ENCODE measurements around the gene TEAD3. TPM values are rescaled to one million over a fixed set of nuclear protein-coding genes. Genes with fewer than 3 reads are reported as not detected.

The TEAD3 gene
- total RNA-seq, 2 experiments from 2014 or later, result not detected

DNA sequence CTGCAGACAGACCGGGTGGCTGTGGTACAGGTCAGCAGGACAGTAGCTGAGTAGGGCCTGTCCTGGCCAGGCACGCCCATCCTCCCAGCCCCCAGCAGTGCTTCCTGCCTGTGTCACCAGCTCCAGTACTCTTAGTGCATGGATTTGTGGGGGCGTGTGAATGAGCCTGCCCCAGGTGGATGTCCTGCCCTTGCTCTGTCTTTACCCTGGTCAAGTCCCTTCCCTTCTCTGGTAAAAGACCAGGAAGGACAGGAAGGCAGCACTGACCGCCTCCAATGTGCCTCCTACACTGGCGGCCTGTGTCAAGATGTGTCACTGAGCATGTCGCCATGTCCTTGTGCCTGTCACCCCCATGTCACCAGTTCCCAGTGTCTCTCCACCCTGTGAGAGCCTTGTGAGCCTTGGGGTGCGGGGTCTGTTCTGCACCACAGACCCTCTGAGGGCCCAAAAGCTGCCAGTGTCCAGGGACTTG, 11.9 kb downstream of the TEAD3 start:
- H3K27ac ChIP-seq (ENCODE audit: low read depth, low read length, poor library complexity, severe bottlenecking), result no peak overlapping the region
- H3K4me2 ChIP-seq (ENCODE audit: low read length), result no peak overlapping the region
- no peaks in the 10 kb centered on the region for H3K9me2 ChIP-seq (ENCODE audit: insufficient read depth, low read length)
- no peak for DNase-seq (ENCODE audit: low spot score)
- ChIA-PET POLR2A (no interaction called here), CTCF (ENCODE audit: unreplicated experiment) (no interaction called here)
- no peak overlapping the region for H2AFZ ChIP-seq (ENCODE audit: low read length)
- H3K4me1 ChIP-seq (ENCODE audit: insufficient read depth, low read length, poor library complexity, severe bottlenecking), result no peaks in the 10 kb centered on the region
- H3K9me3 ChIP-seq (ENCODE audit: low read length), result no peaks in the 10 kb centered on the region
- no peaks in the 10 kb centered on the region for H3K36me3 ChIP-seq (ENCODE audit: insufficient read depth, low read length)
- H4K20me1 ChIP-seq (ENCODE audit: insufficient read depth, low read length), result no peaks in the 10 kb centered on the region
- no TSS peak for BruUV-seq (replicated peaks)
- TF ChIP-seq, protein P1, sequence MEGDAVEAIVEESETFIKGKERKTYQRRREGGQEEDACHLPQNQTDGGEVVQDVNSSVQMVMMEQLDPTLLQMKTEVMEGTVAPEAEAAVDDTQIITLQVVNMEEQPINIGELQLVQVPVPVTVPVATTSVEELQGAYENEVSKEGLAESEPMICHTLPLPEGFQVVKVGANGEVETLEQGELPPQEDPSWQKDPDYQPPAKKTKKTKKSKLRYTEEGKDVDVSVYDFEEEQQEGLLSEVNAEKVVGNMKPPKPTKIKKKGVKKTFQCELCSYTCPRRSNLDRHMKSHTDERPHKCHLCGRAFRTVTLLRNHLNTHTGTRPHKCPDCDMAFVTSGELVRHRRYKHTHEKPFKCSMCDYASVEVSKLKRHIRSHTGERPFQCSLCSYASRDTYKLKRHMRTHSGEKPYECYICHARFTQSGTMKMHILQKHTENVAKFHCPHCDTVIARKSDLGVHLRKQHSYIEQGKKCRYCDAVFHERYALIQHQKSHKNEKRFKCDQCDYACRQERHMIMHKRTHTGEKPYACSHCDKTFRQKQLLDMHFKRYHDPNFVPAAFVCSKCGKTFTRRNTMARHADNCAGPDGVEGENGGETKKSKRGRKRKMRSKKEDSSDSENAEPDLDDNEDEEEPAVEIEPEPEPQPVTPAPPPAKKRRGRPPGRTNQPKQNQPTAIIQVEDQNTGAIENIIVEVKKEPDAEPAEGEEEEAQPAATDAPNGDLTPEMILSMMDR (conservative IDR thresholded peaks at IDR 0.05; ENCODE audit: low read length), result no peak
- no peak for TF ChIP-seq EZH2phosphoT487 (IDR thresholded peaks at IDR 0.05; ENCODE audit: borderline replicate concordance, low read depth, low read length)
- no peaks in the 10 kb centered on the region for H3K79me2 ChIP-seq (ENCODE audit: insufficient read depth, low read depth, low read length)
- intact Hi-C loops (cut with micrococcal nuclease; ENCODE audit: unreplicated experiment), result no loop called here
- H3K4me3 ChIP-seq (ENCODE audit: low read depth, low read length, poor library complexity, severe bottlenecking), result no peak overlapping the region

DNA sequence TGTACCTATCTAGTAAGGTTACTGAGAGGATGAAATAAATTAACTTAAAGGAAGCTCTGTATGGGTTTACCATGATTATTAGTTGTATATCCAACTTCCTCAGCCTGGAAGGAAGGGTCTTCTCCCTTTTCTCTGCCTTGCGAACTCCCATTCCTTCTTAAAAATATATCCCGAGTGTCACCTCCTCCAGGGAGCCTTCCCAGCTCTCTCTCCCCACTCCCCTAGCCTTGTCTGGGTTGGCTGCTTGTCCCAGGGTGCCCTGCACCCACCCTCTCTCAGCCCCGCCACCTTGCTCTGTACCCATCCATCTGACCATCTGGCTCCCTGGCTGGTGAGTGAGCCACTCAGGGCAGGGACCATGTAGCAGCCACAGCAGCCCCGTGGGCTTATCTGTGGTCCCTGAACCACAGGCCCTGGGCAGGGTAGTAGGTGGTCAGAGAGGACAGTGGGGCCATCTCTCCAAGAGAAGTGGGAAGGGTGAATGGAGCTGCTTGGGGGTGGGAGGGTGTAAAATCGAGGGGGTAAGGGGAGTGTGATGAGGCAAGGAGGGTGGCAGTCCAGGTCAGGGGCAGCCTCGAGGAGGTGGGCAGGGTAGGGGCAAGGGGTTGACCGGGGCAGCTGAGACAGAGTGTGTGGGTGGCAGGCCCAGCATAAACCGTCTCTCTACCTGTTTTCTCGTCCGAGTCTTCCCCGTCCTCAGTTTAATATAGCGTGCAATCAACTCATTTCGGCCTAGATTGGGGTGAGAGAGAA, 12.8 kb downstream of the TEAD3 start:
- H3K4me3 ChIP-seq (ENCODE audit: low read depth, low read length, poor library complexity, severe bottlenecking), result no peak overlapping the region
- intact Hi-C loops (cut with micrococcal nuclease; ENCODE audit: unreplicated experiment), result no loop called here
- DNase-seq (ENCODE audit: low spot score), result no peak
- no peaks in the 10 kb centered on the region for H3K9me2 ChIP-seq (ENCODE audit: insufficient read depth, low read length)
- H3K79me2 ChIP-seq (ENCODE audit: insufficient read depth, low read depth, low read length), result no peaks in the 10 kb centered on the region
- H4K20me1 ChIP-seq (ENCODE audit: insufficient read depth, low read length), result no peaks in the 10 kb centered on the region
- H3K27ac ChIP-seq (ENCODE audit: low read depth, low read length, poor library complexity, severe bottlenecking), result no peak overlapping the region
- POLR2A ChIA-PET, result interaction anchor here (0.7 kb wide), 1 partner anchor 33 kb away, joined by 4 read pairs; no protein-coding TSS in a partner anchor
- no peaks in the 10 kb centered on the region for H3K36me3 ChIP-seq (ENCODE audit: insufficient read depth, low read length)
- no peak overlapping the region for H2AFZ ChIP-seq (ENCODE audit: low read length)
- no peak overlapping the region for H3K4me2 ChIP-seq (ENCODE audit: low read length)
- BruUV-seq (replicated peaks), result no TSS peak
- no peaks in the 10 kb centered on the region for H3K9me3 ChIP-seq (ENCODE audit: low read length)
- CTCF ChIA-PET (ENCODE audit: unreplicated experiment), result interaction anchor here (0.6 kb wide), 1 partner anchor 127 kb away, joined by 4 read pairs; no protein-coding TSS in a partner anchor
- H3K4me1 ChIP-seq (ENCODE audit: insufficient read depth, low read length, poor library complexity, severe bottlenecking), result no peaks in the 10 kb centered on the region
- TF ChIP-seq, protein P1 (conservative IDR thresholded peaks at IDR 0.05; ENCODE audit: low read length), result no peak
- TF ChIP-seq EZH2phosphoT487 (IDR thresholded peaks at IDR 0.05; ENCODE audit: borderline replicate concordance, low read depth, low read length), result no peak

DNA sequence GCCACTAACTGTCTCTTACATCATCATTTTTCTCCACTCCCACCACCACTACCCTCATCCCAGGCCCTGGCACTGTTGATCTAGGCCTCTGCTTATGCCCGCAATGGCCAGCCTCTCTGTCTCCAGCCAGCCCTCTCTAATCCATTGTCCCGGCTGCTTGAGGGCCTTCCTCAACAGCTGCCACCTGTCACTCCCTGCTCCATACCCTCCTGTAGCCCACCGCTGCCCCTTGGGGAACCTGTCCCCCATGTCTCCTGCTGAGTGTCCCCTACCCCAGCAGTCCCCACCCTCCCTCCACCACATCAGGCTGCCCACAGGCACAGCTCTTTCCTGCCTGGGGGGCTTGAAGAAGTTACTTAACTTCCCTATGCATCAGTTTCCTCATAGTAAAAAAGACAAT, 13.4 kb downstream of the TEAD3 start:
- no peaks in the 10 kb centered on the region for H3K9me2 ChIP-seq (ENCODE audit: insufficient read depth, low read length)
- ChIA-PET CTCF (ENCODE audit: unreplicated experiment) (interaction anchor here (0.6 kb wide), 1 partner anchor 126 kb away, joined by 4 read pairs; no protein-coding TSS in a partner anchor), POLR2A (interaction anchor here (0.7 kb wide), 1 partner anchor 32 kb away, joined by 4 read pairs; no protein-coding TSS in a partner anchor)
- no peaks in the 10 kb centered on the region for H4K20me1 ChIP-seq (ENCODE audit: insufficient read depth, low read length)
- no peaks in the 10 kb centered on the region for H3K36me3 ChIP-seq (ENCODE audit: insufficient read depth, low read length)
- DNase-seq (ENCODE audit: low spot score), result no peak
- H2AFZ ChIP-seq (ENCODE audit: low read length), result no peak overlapping the region
- intact Hi-C loops (cut with micrococcal nuclease; ENCODE audit: unreplicated experiment), result no loop called here
- H3K79me2 ChIP-seq (ENCODE audit: insufficient read depth, low read depth, low read length), result no peaks in the 10 kb centered on the region
- no peaks in the 10 kb centered on the region for H3K4me1 ChIP-seq (ENCODE audit: insufficient read depth, low read length, poor library complexity, severe bottlenecking)
- no TSS peak for BruUV-seq (replicated peaks)
- no peak for TF ChIP-seq EZH2phosphoT487 (IDR thresholded peaks at IDR 0.05; ENCODE audit: borderline replicate concordance, low read depth, low read length)
- TF ChIP-seq, protein P1 (conservative IDR thresholded peaks at IDR 0.05; ENCODE audit: low read length), result no peak
- H3K27ac ChIP-seq (ENCODE audit: low read depth, low read length, poor library complexity, severe bottlenecking), result no peak overlapping the region
- H3K4me3 ChIP-seq (ENCODE audit: low read depth, low read length, poor library complexity, severe bottlenecking), result no peak overlapping the region
- H3K4me2 ChIP-seq (ENCODE audit: low read length), result no peak overlapping the region
- no peaks in the 10 kb centered on the region for H3K9me3 ChIP-seq (ENCODE audit: low read length)
